Liver (tissue), 3 donors: ENCODE measurements around the gene SPATS2L.

Source experiments
- ATF3 ChIP-seq: IDR thresholded peaks from 2 replicates; pipeline ENCODE4 v1.6.1; 2016; ENCODE audit warnings: antibody characterized with exemption
- CTCF ChIP-seq: fragments of 150-350 bp; IDR thresholded peaks from 2 replicates; pipeline ENCODE4 v1.5.1; 2017; ENCODE audit warnings: improper control_type of control experiment, low read depth, low read length; ENCODE audit not compliant: missing input control
- EGR1 ChIP-seq, 2 donors: IDR thresholded peaks; 2 replicates each; pipeline ENCODE4 v1.6.1; 2016 to 2018; ENCODE audit warnings: antibody characterized with exemption in 2 of 2, low read depth in 2 of 2
- GABPA ChIP-seq, 2 donors: IDR thresholded peaks in 1 of 2; conservative IDR thresholded peaks in 1 of 2; 2 replicates each; pipeline ENCODE4 v1.6.1; 2016; ENCODE audit warnings: antibody characterized with exemption in 2 of 2, mild to moderate bottlenecking in 1 of 2, moderate library complexity in 1 of 2
- HNF4A ChIP-seq, 2 donors: conservative IDR thresholded peaks; 2 replicates each; pipeline ENCODE4 v1.6.1; 2016; ENCODE audit warnings: antibody characterized with exemption in 2 of 2, mild to moderate bottlenecking in 2 of 2
- JUND ChIP-seq, 2 donors: IDR thresholded peaks; 2 replicates each; pipeline ENCODE4 v1.6.1; 2016; ENCODE audit warnings: antibody characterized with exemption in 2 of 2
- MAX ChIP-seq: IDR thresholded peaks from 2 replicates; pipeline ENCODE4 v1.6.1; 2016; ENCODE audit warnings: antibody characterized with exemption
- RAD21 ChIP-seq, 2 donors: IDR thresholded peaks; 2 replicates each; pipeline ENCODE4 v1.6.1; 2016; ENCODE audit warnings: antibody characterized with exemption in 2 of 2, mild to moderate bottlenecking in 2 of 2
- REST ChIP-seq: IDR thresholded peaks from 2 replicates; pipeline ENCODE4 v1.6.1; 2016; ENCODE audit warnings: antibody characterized with exemption, mild to moderate bottlenecking
- RXRA ChIP-seq, 2 donors: IDR thresholded peaks; 2 replicates each; pipeline ENCODE4 v1.6.1; 2017 to 2018; ENCODE audit warnings: antibody characterized with exemption in 2 of 2, mild to moderate bottlenecking in 1 of 2
- SP1 ChIP-seq: IDR thresholded peaks from 2 replicates; pipeline ENCODE4 v1.6.1; 2018; ENCODE audit warnings: antibody characterized with exemption, mild to moderate bottlenecking
- TAF1 ChIP-seq: conservative IDR thresholded peaks from 2 replicates; pipeline ENCODE4 v1.6.1; 2016; ENCODE audit warnings: antibody characterized with exemption, mild to moderate bottlenecking
- YY1 ChIP-seq: IDR thresholded peaks from 2 replicates; pipeline ENCODE4 v1.6.1; 2016; ENCODE audit warnings: antibody characterized with exemption, mild to moderate bottlenecking
- ZBTB33 ChIP-seq: IDR thresholded peaks from 2 replicates; pipeline ENCODE4 v1.6.1; 2016; ENCODE audit warnings: antibody characterized with exemption
- donor health status: healthy.
- donor health status: healthy.

- no peak for TF ChIP-seq CTCF
- TF ChIP-seq TAF1, result no peak
- TF ChIP-seq MAX, result no peak
- TF ChIP-seq YY1, result no peak
- TF ChIP-seq RAD21 (IDR thresholded peaks at IDR 0.05), result no peak
- TF ChIP-seq REST, result no peak
- no peak for TF ChIP-seq EGR1 (IDR thresholded peaks at IDR 0.05; ENCODE audit: low read depth in 2 of 2)
- TF ChIP-seq SP1, result no peak
- no peak for TF ChIP-seq GABPA (IDR thresholded peaks at IDR 0.05 in 1 of 2, conservative IDR thresholded peaks at IDR 0.05 in 1 of 2)
- TF ChIP-seq RXRA (IDR thresholded peaks at IDR 0.05), result no peak
- no peak for TF ChIP-seq JUND (IDR thresholded peaks at IDR 0.05)
- TF ChIP-seq HNF4A (conservative IDR thresholded peaks at IDR 0.05), result no peak
- no peak for TF ChIP-seq ATF3
- TF ChIP-seq ZBTB33, result no peak
These were observed 29.2 kb downstream of the SPATS2L start for GRCh38 chr2:200335657-200336056.
